ENCODE results near the gene ODAD3.
A peak's percentile ranks its signal among the peaks of the same experiment; 100 is the strongest.
"Not testable (repeated sequence)": the region's sequence is repeated elsewhere in the genome, so short reads cannot be mapped to it uniquely, and the experiment has no call there.

Gene ODAD3

DNA sequence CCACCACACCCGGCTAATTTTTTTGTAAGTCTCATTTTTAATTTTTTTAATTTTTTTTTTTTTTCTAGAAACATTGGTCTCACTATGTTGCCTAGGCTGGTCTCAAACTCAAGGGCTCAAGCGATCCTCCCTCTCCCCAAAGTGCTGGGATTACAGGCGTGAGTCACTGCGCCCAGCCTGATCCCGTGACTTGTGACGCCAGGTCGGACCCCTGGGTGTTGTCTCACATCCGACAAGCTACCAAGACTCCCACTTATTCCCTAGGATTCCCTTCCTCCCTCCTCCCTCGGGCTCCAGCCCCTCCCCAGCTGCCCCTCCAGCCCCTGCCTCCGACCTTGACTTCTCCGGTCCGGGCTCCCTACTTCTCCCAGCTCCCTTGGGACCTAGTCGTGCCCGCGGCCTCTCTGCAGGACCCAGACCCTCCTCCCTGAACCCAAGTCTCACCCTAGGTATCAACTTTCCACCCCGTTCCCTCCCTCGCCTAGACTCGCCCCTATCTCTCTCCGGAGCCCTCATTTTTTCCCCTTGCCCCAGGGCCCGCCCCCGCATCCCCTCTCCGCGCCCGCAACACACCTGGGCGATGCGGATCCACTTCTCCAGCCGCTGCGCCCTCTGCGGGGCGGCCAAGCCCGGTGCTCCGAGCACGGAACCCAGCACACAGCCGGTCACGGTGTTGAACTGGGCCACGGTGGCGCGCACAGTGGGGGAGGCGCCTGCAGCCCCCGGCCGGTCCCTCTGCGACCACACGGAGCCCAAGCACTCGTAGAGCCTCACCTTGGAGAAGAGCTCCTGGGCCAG is 28.9 kb downstream of the ODAD3 start:
- DNase-seq (ENCODE audit: low spot score): no peak

DNA sequence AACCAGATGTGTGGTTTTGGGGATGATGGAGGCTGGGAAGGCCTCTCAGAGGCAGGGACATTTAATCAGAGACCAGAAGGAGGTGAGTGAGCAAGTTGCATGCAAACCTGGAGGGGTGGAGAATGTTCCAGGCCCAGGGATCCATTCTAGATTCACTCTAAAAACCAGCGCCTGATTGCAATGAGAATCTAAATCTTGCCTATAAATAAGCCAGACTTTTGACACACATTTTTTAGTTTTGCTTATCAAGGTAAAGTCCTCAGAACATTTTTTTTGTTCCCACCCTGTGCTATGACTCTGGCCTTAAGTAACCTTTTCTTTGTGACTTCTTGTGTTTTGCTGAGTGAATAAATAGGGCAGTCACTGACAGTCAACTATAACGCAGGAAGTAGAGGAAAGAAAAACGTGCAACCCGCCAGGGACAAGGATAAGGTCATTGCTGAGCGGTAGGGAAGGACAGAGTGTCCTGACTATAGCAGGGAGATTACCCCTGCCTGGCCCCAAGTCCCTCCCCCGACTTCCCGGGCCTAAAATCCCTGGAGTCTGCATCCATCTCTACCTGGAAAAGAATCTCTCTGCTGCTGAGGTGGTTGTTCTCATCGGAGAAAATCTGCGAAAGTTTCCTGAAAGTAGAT is 30.2 kb downstream of the ODAD3 start:
- DNase-seq (ENCODE audit: low spot score): no peak

DNA sequence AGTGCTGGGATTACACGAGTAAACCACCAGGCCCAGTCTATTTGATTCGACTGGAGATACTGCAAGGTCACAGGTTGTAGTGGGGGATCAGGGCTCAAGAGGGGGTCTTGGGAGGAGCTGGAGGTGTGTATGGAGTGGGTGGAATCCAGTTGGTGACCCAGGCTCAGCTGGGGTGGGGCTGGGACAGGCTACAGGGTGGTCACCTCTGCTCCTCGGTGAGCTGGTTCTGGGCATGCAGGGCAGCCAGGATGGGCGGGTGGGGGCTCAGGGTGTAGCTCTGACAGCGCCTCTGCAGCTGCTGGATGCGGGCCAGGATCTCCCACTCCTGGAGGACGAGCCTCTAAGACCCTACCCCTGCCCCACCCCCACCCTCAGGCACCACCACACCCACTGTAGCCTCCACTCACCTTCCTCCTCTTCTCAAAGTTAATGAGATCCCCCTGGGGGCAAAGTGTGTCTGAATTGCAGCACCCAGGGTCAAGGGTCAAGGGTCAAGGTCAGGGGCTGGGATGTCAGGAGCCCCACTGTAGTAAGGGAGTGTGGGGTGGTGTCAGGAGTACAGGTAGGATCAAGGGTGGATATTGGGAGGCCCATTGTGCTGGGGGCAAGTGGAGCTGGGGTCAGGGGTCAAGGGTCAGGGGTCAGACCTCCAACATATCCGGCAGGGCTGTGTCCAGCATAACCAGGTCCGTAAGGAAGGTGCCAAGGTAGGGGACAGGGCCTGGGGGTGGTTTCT is 32.9 kb downstream of the ODAD3 start:
- no peak for DNase-seq (ENCODE audit: low spot score)

DNA sequence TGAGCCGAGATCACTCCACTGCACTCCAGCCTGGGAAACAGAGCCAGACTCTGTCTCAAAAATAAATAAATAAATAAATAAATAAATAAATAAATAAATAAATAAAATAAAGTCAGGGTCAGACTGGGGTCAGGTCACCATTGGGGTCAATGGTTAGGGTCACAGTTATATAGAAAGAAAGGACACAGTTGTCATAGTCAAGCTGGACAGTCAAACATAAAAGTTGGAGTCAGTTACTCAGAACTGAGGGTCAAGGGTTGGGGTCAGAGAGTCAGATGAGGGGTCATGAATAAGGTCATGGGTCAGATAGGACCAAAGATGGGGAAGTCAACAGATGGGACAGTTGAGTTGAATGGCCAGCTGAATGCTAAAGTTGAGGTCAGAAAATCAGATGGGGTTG is 34.1 kb downstream of the ODAD3 start:
- DNase-seq (ENCODE audit: low spot score): no peak

DNA sequence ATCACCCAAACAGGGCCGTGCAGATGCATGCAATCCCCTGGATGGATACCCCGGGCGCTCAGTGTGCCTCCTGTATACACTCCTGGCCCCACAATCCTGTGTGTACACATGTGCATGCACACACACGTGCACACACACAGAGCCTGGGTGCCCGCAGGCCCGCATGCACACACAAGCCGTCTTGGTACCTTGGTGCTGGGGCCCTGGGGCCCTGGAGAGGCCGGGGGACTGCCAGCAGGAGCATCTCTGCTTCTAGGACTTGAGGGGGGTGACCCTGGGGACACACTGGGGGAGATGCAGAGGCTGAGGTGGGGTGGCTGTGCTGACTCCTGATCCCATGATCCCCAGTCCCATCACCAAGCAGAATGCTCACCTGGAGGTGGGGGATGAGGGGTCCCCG is 35.3 kb downstream of the ODAD3 start:
- no peak for DNase-seq (ENCODE audit: low spot score)

DNA sequence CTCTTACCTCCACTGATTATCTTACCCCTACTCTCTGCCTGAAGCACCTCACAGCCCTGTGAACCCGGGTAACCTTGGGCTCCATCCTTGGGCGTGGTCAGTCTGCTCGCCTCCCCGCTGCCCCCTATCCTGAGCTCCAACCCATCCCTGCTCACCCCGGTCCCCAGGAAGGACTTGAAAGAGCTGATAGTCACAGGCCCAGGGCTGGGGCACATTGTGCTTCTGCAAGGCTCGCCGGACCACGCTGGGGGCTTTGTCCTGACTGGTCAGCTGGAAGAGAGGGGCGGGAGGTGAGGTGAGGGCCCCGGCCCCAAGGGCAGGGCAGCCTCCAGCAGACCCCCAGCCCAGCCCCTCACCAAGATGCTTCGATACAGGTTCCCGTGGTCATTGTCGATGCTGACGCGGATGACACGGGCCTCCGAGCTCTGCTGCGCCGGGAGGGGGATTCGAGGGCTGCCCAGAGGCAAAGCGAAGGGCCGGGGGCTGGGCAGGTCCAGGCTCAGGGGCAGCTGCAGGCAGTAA is 37.8 kb downstream of the ODAD3 start:
- no peak for DNase-seq (ENCODE audit: low spot score)

DNA sequence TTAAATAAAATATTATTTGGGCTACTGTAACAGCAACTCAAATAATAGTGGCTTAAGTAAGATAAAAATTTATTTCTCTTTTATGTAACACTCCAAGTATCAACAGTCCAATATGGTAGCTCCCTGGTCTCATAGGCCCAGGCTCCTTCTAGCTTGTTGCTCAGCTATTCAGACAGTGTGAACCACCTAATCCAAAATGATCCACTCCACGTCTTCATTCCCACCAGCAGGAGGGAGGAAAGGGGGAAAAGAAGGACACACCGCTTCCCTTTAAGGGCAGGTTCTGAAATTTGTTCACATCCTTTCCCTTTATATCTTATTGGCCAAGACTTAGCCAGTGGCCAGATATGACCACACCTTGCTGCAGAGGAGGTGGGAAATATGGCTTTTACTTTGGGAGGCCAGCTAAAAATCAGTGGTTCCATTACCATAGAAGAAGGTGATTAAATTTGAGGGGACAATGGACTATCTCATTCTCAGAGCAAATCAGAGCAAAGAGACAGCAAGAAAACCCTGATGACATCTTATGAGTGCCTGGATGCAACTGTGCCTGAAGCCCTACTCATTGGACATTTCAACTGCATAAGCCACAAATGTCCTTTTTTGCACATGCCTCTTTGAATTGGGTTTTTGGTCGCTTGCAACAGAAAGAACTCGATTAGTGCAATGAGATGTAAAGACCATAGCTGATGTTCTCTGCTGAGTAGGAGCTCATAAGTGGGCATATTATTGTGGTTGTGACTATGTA is 43.8 kb downstream of the ODAD3 start:
- no peak for DNase-seq (ENCODE audit: low spot score)

DNA sequence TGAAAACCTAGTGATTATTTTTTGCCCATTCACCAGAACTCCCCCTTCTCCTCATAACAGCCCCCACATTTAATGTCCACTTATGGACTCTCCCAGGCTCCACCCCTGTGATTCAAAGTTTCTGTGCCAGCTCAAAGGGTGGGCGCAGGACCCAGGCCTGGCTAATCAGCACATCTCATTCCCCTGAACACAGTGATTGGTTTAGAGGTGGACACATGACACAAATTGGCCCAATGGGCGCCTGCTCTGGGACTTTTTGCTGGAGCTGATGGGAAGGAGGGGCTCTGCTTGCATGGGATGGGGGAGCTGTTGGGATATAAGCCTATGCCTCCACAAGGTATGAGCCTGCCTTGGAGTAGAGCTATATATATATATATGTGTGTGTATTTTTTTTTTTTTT is 44.6 kb downstream of the ODAD3 start:
- no peak for DNase-seq (ENCODE audit: low spot score)

DNA sequence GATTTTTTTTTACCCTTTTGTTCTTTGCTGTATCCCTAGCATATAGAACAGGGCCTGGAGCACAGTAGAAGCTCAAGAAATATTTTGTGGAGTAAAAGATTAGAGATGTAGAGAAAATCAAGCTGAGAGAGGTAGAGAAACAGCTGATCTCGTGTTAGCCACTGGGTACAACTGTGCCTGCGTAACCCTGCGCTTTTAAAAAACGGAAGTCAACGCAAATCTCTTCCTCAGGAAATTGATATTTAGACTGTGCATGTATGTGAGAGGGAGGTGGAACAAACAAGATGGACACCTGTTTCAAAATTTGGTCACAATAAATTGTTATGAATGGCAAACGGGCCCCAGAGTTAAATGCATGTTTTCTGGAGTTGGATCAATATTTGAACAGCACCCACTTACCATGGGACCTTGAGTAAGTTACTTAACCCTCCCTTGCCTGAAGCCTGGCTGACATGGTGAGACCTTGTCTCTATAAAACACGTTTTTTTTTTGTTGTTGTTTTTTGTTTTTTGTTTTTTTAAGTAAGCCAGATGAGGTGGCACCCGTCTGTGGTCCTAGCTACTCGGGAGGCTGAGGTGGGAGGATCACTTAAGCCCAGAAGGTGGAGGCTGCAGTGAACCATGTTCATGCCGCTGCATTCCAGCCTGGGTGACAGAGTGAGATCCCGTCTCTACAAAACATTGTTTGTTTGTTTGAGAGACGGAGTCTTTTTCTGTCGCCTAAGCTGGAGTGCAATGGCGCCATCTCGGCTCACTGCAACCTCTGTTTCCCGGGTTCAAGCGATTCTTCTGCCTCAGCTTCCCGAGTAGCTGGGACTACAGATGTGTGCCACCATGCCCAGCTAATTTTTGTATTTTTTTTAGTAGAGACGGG is 47.5 kb downstream of the ODAD3 start:
- no peak for DNase-seq (ENCODE audit: low spot score)

DNA sequence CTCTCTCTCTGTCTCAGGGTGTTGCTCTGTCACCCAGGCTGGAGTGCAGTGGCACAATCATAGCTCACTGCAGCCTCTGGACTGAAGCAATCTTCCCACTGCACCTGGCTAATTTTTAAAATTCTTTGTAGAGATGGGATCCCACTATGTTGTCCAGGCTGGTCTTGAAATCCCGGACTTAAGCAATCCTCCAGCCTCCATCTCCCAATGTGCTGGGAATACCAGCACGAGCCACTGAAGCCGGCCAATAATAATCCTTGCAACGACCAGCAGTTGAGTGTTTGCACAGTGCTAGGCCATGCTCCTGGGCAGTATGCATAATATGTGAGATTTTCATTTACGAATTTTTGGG is 50.2 kb downstream of the ODAD3 start:
- DNase-seq (ENCODE audit: low spot score): no peak

DNA sequence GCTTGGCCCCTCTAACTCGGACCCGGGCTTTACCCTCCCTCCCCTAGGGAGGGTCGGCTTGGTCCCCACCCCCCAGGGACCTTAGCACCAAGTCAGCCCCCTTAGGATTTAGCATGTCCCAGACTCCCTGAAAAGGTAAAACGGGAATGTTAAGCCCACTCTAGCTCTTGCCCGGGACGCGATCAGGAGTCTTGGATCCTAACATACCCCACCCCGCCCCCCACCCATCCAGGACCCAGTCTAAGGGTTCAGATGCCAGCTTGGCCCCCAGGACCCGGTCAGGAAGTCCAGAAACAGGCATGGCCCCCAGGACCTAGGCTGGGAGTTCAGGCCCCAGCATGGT is 51.2 kb downstream of the ODAD3 start:
- DNase-seq (ENCODE audit: low spot score): no peak

DNA sequence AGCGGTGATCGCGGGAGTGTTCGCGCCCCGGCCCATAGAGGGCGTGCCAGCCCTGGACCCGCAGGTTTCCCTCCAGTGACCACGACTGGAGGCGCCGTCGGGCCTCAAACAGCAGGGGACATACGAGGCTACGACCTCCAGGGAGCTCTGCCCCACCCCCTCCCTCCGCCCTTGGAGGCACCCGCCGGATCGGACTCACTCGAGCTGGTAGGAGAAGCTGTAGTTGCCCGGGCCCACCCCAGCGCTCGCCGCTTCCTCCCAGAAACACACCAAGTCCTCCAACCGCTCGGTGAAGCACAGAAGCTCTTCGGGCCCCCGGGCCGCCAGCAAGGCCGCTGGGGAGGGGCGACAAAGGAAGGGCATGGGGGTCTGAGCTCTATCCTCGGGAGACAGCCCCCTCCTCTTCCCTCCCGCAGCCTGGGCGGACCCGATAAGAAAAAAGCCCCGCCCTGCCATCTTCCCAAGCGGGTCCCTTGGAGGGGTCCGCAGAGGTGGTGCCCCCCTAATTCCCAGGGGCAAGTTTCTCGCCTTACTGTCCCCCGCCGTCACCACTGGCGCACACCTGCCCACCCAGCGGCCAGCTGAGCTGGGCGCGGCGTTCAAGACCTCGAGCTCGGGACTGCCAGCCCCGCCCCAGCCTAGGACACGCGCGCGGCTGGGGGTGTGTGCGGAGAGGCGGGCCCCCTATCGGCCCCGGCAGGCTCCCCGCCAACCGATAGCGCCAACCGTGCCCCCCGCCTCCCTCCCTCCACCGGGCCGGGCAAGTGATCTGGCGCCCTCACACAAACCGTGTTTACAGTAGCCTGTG is 51.8 kb downstream of the ODAD3 start:
- peak; percentile 18 for DNase-seq (ENCODE audit: low spot score)

DNA sequence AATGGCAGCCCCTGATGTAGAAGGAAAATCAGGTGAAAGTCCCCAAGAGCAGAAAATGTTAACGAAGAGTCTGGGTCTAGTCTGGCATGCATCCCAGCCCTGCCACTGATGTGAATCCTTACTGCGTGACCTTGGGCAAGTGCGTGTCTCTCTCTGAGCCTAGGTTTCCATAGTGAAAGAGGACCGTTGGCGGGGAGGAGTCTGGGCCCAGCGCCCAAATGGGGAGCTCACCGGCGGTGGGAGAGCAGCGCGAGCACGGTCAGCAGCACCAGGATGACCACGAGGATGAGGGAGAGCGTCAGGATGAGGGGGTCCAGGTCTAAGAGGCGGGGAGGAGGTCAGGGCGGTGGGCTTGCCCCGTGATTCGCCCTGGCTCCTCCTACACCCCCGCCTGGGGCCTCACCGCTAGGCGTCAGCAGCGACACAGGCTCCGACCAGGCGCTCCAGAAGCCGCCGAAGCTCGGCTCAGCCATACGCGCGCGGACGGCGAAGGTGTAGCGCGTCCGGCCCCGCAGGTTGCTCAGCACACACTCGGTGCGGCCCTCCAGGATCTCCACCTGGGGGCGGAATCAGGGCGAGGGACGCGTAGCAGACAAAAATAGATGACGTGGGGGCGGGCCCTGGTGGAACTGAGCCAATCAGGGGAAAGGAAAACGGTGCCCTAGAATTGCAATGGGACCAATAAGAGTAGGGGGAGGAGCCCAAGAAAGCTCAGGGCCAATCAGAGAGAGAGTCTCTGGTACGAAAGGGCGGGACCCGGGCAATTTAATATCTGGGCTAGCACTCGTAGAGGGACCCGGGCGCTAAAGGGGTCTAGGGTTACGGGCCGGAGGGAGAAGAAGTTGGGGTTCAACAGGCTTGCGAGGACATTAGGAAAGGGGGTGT is 54.0 kb downstream of the ODAD3 start:
- DNase-seq (ENCODE audit: low spot score): peak; percentile 99

DNA sequence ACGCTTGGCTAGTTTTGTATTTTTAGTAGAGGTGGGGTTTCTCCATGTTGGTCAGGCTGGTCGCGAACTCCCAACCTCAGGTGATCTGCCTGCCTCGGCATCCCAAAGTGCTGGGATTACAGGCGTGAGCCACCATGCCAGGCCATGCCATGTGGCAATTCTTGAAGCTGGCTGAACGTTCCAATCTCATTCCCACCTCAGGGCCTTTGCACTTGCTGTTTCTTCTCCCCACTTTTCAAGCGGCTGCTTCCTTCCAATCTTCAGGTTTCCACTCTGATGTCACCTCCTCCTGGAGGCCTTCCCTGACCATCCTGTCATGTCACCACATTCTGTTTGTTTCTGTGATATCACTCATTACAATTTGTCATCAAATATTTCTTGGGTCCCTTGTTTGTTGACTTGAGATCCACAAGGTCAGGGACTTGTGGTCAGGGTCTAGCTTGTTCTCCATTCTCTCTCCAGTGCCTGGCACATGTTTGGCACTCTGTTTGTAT is 55.0 kb downstream of the ODAD3 start:
- DNase-seq (ENCODE audit: low spot score): no peak

DNA sequence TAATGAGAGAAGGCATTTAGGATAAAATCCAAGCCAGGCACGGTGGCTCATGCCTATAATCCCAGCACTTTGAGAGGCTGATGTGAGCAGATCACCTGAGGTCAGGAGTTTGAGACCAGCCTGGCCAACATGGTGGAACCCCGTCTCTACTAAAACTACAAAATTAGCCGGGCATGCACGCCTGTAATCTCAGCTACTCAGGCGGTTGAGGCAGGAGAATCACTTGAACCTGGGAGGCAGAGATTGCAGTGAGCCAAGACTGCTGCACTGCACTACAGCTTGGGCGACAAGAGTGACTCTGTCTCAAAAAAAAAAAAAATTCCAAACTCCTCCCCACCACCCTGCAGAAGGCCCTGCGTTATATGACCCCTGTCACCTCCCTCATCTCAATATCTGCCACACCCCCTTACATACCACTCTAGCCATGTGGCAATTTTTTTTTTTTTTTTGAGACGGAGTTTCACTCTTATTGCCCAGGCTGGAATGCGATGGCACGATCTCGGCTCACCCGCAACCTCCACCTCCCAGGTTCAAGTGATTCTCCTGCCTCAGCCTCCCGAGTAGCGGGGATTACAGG is 55.6 kb downstream of the ODAD3 start:
- DNase-seq (ENCODE audit: low spot score): not testable (repeated sequence)

DNA sequence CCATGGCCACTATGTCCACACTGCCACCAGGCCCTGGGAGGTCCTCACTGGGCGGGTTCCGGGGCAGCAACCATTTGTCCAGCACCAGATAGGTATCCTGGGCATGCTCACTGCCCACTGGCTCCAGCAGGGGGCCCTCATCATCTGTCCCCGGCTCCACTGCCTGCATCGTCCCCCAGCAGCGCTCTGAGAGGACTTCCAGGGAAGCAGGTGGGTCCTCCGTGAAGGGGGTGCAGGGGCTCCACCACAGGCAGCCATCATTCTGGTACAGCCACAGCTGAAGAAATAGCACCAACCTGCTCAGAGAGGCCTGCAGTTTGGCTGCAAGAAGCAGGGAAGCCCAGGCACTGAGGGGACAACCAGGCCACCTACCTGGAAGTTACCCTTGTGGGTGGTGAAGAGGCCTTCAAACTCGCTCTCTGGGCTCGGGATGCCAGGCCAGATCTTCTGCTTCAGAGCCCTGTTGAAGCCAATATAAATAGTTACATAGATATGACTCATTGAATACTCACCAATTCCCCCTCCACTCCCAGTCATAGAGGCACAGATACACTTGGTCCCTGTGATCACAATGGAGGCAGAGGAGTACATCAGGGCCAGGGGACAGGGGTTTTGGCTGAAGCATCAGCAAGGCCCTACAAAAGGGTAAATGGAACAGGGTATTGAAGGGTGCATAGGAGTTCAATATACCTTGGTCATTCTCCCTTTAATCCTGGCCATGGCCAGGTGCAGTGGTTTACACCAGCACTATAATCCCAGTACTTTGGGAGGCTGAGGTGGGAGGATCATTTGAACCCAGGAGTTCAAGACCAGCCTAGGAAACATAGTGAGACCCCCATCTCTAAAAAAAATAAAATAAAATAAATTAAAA is 56.4 kb downstream of the ODAD3 start:
- DNase-seq (ENCODE audit: low spot score): no peak

DNA sequence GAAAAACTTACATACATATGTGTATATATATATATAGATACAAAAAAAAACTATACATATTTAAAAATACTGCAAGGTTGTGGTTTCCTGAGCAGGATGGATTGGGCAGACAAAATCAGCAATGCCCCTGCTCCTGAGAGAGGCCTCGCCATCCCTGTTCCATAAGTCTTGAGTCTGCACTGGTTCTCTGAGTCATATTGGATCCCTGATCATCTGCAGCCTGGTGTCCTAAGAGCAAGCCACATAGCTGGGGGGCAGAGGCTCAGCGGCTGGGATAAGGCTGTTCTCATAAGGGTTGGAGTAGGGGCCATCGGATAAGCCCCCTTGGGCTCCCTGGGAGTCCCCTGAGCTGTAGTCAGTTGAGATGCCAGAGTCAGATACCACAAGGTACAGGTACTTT is 57.2 kb downstream of the ODAD3 start:
- DNase-seq (ENCODE audit: low spot score): no peak

DNA sequence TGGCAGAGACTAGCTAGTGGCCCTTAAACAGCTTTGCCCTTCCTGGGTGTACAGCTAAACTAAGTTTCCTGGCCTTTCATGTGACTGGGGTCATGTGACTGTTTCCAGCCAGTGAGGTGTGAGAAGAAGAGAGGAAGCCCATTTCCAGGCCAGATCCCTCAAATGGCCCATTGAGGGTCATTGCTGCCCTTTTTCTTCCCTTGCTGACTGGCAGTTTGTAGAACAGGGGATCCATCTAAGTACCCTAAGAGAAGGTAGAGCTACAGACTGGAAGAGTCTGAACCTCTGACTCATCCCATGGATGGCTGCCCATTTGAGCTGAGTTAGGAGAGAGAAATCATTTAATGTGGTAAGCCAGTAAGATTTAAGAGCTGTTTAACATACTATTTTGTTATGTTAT is 57.7 kb downstream of the ODAD3 start:
- peak; percentile 14 for DNase-seq (ENCODE audit: low spot score)

All from CD4-positive, alpha-beta T cell treated with Interleukin-15 for 4 hours (primary cell).